Parathyroid adenoma (tissue), 2 donors: ENCODE data around the gene JDP2.

Experiments
- H2AFZ ChIP-seq: fragments of 300-600 bp; sonication (generic); one replicate; pipeline ENCODE4 v1.7.0; 2017; ENCODE audit warnings: antibody characterized with exemption, mild to moderate bottlenecking
- H3K27ac ChIP-seq: fragments of 300-600 bp; sonication (generic); one replicate; pipeline ENCODE4 v1.7.0; 2017
- H3K27me3 ChIP-seq: fragments of 300-600 bp; sonication (generic); one replicate; pipeline ENCODE4 v1.7.0; 2017; ENCODE audit warnings: low read length; ENCODE audit not compliant: control insufficient read depth, insufficient read depth
- H3K36me3 ChIP-seq: fragments of 300-600 bp; sonication (generic); one replicate; pipeline ENCODE4 v1.7.0; 2017; ENCODE audit warnings: low read length; ENCODE audit not compliant: control insufficient read depth, insufficient read depth
- H3K4me1 ChIP-seq: fragments of 300-600 bp; sonication (generic); one replicate; pipeline ENCODE4 v1.7.0; 2017; ENCODE audit warnings: control low read depth
- H3K4me2 ChIP-seq: fragments of 300-600 bp; sonication (generic); one replicate; pipeline ENCODE4 v1.7.0; 2017; ENCODE audit warnings: low read length
- H3K4me3 ChIP-seq: fragments of 300-600 bp; sonication (generic); one replicate; pipeline ENCODE4 v1.7.0; 2017; ENCODE audit warnings: low read depth, low read length
- H3K79me2 ChIP-seq: fragments of 300-600 bp; sonication (generic); one replicate; pipeline ENCODE4 v1.7.0; 2017; ENCODE audit warnings: control low read depth
- H3K9ac ChIP-seq: fragments of 300-600 bp; sonication (generic); one replicate; pipeline ENCODE4 v1.7.0; 2017; ENCODE audit warnings: mild to moderate bottlenecking
- H3K9me3 ChIP-seq: fragments of 300-600 bp; sonication (generic); one replicate; pipeline ENCODE4 v1.7.0; 2017; ENCODE audit warnings: low read length; ENCODE audit not compliant: control insufficient read depth
- CTCF ChIP-seq: fragments of 300-600 bp; sonication (generic); IDR thresholded peaks from one replicate; pipeline ENCODE4 v1.7.0; 2017; ENCODE audit warnings: antibody characterized with exemption, mild to moderate bottlenecking
- donor health status: primary hyperparathyroidism.

JDP2 gene

DNA sequence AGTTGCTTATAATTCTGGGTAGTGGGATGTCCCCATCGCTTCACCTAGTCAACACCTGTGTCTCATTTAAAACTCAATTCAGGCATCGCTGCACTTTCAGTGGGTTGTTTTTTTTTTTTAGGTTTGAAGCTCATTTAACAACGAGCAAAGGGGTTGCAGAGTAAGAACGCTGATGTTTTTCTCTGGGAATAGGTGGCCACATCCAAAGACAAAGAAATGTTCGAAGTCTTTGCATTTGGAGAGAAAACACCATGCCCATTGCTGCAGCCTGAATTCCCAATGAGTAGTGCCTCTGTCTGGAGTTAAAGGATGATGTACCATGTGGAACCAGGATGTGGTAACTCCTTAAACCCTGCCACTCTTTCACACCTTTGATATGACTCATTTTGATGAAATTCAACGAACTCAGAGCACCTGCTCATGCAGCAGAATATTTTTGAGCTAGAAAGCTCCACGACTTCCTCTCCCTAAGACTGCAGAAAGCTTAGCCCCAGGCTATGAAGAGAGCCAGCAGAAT lies 59.4 kb downstream of the JDP2 start:
- H3K9me3 ChIP-seq = no peaks in the 10 kb centered on the region
- H3K4me1 ChIP-seq = no peaks in the 10 kb centered on the region
- H3K27ac ChIP-seq = no peak overlapping the region
- no peaks in the 10 kb centered on the region for H3K36me3 ChIP-seq
- no peak overlapping the region for H3K4me2 ChIP-seq
- H3K27me3 ChIP-seq = no peaks in the 10 kb centered on the region
- H3K4me3 ChIP-seq = no peak overlapping the region
- TF ChIP-seq CTCF = no peak
- H2AFZ ChIP-seq = no peak overlapping the region
- no peak overlapping the region for H3K9ac ChIP-seq
- H3K79me2 ChIP-seq = no peaks in the 10 kb centered on the region

DNA sequence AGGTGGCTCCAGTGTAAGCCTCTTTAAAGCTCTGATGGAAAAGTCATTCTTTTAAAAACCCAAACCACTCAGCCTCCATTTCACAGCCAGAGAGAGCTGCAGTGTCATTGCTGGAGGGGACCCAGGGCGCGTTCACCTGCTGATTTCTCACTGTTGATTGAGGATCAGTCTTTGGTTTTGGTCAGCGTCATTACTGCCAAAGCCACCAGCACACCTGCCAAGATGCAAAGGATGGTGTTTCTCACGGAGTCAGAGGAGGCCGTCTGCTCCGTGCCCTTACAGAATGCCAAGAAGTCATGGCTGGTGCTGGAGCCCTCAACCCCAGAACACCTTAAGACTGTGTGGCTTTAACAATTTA lies 61.6 kb downstream of the JDP2 start:
- Histone ChIP-seq H3K79me2 (no peaks in the 10 kb centered on the region), H3K9me3 (no peaks in the 10 kb centered on the region), H2AFZ (peak overlapping the region; percentile 36), H3K27me3 (no peaks in the 10 kb centered on the region), H3K4me1 (peaks cover under 1% of the 10 kb centered on the region), H3K27ac (no peak overlapping the region), H3K9ac (no peak overlapping the region), H3K4me3 (no peak overlapping the region), H3K36me3 (no peaks in the 10 kb centered on the region), H3K4me2 (no peak overlapping the region)
- no peak for TF ChIP-seq CTCF

- Histone ChIP-seq H3K9ac (no peak overlapping the region), H3K79me2 (no peaks in the 10 kb centered on the region), H3K4me3 (no peak overlapping the region), H3K4me2 (no peak overlapping the region), H3K4me1 (peaks cover 14% of the 10 kb centered on the region), H3K27ac (no peak overlapping the region), H2AFZ (no peak overlapping the region), H3K9me3 (no peaks in the 10 kb centered on the region), H3K36me3 (no peaks in the 10 kb centered on the region), H3K27me3 (no peaks in the 10 kb centered on the region)
- no peak for TF ChIP-seq CTCF
Measured at GRCh38 chr14:75491376-75491978, 63.7 kb downstream of the JDP2 start.

DNA sequence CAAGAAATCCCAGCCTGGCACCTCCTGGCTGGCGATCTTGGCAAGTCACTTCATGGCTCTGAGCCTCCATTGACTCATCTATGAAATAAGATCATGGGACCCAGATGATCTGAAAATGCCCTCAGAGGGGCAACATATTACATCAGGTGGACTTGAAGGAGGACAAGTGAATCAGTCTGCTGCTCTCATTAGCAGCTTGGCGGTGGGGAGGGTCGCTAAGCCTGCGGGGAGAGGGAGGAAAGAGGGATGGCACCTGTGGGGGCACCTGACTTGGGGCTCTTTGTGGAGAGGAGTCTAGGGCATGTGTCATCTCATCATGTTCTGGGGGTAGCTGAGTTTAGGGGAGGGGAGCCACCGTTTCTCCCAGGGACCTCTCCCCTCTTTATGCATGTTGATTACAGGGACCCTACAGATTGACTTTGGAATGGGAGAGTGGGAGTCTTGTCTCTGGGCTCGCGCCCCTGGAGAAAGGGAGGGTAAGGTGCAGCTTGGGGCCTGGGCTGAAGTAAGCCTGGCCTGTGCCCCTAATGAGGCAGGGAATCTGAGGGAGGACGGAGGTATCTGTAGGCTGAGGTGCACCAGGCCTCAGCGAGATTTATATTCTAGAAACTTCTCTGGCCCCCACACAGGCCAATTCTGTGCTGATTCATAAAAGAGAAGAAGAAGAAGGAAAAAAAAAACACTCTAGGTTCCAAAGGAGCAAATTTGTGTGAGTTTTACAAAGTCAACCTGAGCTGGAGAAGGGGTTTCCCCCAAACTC lies 65.2 kb downstream of the JDP2 start:
- Histone ChIP-seq H3K9ac (no peak overlapping the region), H3K4me2 (no peak overlapping the region), H2AFZ (no peak overlapping the region), H3K79me2 (no peaks in the 10 kb centered on the region), H3K27me3 (no peaks in the 10 kb centered on the region), H3K36me3 (no peaks in the 10 kb centered on the region), H3K4me3 (no peak overlapping the region), H3K4me1 (peaks cover 25% of the 10 kb centered on the region), H3K9me3 (no peaks in the 10 kb centered on the region), H3K27ac (no peak overlapping the region)
- TF ChIP-seq CTCF = no peak
